NCI-H460 (cell line): Measurements from ENCODE around the gene RBM27. TPM values are rescaled to one million over a fixed set of nuclear protein-coding genes. Genes with fewer than 3 reads are reported as not detected.
A peak's percentile ranks its signal among the peaks of the same experiment; 100 is the strongest.
"Not testable (repeated sequence)": the region's sequence is repeated elsewhere in the genome, so short reads cannot be mapped to it uniquely, and the experiment has no call there.

ENCODE experiments used
- DNase-seq: peaks from one replicate; pipeline ENCODE4 v3.0.0-alpha.2; 2016; ENCODE audit warnings: low read depth; ENCODE audit errors: extremely low read depth
- polyA plus RNA-seq: library from polyadenylated mRNA; depleted of rRNA; stranded (reverse); fragments of >200 nt; gene quantifications from 2 replicates; pipeline ENCODE4 v1.2.3, GENCODE V29; 2014; cell fraction: nucleus; rRNA removed
- total RNA-seq: library from RNA; depleted of rRNA; stranded (reverse); fragments of >200 nt; shearing (Covaris generic); gene quantifications from 2 replicates; pipeline ENCODE4 v1.2.3, GENCODE V29; 2014; rRNA removed

Gene RBM27, protein sequence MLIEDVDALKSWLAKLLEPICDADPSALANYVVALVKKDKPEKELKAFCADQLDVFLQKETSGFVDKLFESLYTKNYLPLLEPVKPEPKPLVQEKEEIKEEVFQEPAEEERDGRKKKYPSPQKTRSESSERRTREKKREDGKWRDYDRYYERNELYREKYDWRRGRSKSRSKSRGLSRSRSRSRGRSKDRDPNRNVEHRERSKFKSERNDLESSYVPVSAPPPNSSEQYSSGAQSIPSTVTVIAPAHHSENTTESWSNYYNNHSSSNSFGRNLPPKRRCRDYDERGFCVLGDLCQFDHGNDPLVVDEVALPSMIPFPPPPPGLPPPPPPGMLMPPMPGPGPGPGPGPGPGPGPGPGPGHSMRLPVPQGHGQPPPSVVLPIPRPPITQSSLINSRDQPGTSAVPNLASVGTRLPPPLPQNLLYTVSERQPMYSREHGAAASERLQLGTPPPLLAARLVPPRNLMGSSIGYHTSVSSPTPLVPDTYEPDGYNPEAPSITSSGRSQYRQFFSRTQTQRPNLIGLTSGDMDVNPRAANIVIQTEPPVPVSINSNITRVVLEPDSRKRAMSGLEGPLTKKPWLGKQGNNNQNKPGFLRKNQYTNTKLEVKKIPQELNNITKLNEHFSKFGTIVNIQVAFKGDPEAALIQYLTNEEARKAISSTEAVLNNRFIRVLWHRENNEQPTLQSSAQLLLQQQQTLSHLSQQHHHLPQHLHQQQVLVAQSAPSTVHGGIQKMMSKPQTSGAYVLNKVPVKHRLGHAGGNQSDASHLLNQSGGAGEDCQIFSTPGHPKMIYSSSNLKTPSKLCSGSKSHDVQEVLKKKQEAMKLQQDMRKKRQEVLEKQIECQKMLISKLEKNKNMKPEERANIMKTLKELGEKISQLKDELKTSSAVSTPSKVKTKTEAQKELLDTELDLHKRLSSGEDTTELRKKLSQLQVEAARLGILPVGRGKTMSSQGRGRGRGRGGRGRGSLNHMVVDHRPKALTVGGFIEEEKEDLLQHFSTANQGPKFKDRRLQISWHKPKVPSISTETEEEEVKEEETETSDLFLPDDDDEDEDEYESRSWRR
- total RNA-seq, result 30.0 and 35.9 TPM in 2 replicates
- polyA plus RNA-seq, result 8.8 and 9.6 TPM in 2 replicates

- peak; percentile 98 for DNase-seq
Measured at GRCh38 chr5:146203011-146203871, at the start of gene RBM27. RBM27 (plus strand) TSS chr5:146203605; CDS start chr5:146203766, 161 bp downstream.

GRCh38 chr5:146158255-146158654 lies 45.1 kb upstream of the RBM27 start:
- no peak for DNase-seq

DNA sequence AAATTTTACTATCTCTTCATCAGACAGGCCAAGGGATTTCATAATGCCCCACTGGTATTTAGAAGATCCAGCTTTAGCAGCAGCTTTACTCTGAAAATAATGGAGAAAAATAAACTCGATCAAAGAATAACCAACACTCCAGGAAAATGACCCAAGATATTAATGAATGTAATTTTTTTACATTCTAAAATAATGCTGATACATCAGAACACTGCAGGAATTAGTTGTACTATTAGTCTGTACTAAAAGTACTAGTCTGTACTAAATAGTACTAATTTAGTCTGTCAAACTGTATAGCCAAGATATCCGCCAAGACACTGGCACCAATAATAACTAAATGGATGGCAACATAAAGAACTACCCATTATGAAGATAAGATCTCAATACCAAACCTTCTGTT lies 39.0 kb upstream of the RBM27 start:
- DNase-seq, result no peak

GRCh38 chr5:146165460-146165859 lies 37.9 kb upstream of the RBM27 start:
- DNase-seq, result no peak

DNA sequence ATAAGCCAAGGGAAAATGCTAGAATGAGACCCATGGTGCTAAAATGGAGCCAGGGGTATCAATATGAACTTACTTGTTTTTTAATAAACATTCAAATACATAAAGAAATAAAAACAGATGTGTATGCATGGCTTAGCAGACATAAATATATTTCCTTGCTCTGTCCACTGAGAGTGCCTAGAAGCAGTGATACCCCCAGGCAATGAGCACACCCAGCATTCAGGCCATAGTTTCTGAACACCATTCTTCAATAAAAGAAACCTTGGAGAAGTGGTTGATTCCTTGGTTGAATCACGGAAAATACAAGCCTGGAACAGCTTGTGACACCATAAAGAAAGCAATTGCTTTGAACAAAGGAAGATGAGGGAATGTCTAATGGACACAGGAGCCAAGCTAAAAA lies 37.5 kb upstream of the RBM27 start:
- DNase-seq, result no peak

GRCh38 chr5:146169076-146169475 lies 34.3 kb upstream of the RBM27 start:
- DNase-seq, result no peak

DNA sequence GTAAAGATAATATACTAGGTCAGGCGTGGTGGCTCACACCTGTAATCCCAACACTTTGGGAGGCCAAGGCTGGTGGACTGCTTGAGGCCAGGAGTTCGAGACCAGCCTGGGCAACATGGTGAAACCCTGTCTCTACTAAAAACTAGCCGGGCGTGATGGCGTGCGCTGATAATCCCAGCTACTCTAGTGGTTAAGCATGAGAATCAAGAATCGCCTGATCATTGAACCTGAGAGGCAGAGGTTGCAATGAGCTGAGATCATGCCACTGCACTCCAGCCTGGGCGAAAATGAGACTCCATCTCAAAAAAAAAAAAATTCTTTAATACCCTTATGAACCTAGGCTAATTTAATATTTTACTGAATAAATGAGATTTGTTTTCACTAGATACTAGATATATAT lies 30.4 kb upstream of the RBM27 start:
- not testable (repeated sequence) for DNase-seq

DNA sequence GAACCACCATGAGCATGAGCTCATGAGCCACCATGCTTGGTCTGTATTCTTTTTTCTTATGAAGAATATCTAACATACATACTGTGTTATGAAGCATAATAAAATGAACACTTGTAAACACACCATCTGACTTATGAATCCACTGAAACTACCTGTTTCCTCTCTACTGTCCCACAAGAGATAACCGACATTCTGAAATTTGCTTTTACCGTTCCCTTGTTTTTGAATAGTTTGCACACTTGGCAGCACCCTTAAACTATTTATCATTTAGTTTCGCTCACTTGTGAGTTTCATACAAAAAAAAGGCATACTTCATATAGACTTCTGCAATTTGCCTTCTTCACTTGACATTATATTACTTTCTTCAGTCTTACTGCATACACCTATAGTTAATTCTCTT lies 29.8 kb upstream of the RBM27 start:
- DNase-seq, result no peak

DNA sequence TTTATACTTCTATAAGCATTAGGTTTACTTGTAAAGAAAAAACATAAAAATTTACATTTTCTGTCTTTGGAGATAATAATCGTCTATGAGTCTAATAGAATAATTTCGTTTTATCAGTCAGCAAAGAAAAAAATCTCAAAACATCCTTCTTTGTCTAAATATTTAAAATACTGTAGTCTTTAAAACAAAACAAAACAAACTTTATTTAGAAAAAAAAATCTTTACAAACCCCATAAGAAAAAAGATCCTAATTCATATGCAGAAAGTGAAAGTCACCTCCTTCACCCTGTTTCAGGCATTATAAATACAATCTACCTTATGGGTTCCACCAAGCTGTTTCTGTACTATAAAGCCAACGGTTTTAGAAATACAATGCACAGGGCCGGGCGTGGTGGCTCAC lies 26.6 kb upstream of the RBM27 start:
- no peak for DNase-seq

DNA sequence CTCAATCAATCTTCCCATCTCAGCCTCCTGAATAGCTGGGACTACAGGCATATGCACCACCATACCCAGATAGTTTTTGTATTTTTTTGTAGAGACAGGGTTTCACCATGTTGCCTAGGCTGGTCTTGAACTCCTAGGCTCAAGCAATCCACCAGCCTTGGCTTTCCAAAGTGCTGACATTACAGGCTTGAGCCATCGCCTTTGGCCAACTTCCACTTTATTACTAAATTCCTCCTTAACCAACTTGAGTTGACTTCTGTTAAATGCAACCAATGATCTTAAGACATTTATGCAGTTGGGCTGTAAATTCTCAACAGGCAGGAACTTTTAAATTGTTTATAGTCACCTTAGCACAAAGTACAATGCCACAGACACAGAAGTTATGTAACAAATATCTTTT lies 23.7 kb upstream of the RBM27 start:
- DNase-seq, result no peak

DNA sequence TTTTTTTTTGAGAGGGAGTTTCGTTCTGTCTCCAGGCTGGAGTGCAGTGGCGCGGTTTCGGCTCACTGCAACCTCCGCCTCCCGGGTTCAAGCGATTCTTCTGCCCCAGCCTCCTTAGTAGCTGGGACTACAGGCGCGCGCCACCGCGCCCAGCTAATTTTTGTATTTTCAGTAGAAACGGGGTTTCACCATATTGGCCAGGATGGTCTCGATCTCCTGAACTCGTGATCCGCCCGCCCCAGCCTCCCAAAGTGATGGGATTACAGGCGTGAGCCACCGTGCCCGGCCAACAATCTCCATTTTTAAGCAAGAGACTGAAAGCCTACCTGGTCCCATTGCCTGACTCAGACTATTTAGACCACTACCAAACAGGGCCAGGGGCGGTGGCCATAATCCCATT lies 20.0 kb upstream of the RBM27 start:
- DNase-seq, result not testable (repeated sequence)

DNA sequence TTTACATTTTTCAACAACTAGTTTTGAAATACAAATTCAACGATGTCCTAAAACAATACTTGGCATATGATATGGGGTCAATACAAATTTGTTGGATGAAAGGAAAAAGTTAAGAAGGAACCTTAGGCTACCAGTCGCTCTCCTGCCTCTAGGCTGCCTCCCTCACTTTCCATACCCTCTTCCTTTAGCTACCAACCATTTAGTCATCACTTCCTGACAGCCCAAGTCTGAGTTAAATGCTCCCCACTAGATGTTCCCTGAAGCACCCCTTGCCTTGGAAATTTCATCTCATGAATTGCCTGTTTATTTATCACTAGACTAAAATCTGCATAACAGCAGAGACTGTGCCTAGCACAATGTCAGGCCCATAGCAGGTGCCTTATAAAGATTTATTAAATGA lies 18.2 kb upstream of the RBM27 start:
- DNase-seq, result no peak

DNA sequence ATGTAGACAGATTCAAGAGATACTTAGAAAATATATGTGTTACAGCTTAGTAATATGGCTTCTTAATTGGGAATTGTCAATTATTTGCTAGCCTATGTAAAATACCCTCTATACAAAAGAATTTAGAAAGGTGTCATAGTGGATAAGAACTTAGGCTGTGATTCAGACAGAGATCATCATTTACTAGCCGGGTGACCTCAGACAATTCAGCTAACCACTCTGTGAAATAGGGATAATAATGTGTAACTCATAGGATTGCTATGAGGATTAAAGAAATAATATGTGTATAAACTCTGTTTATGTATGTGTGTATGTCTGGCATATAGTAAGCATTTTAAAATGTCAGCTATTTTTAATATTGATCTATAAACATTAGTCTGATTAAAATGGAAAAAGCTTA lies 15.0 kb upstream of the RBM27 start:
- DNase-seq, result no peak

GRCh38 chr5:146192571-146193043 lies 10.8 kb upstream of the RBM27 start:
- no peak for DNase-seq

DNA sequence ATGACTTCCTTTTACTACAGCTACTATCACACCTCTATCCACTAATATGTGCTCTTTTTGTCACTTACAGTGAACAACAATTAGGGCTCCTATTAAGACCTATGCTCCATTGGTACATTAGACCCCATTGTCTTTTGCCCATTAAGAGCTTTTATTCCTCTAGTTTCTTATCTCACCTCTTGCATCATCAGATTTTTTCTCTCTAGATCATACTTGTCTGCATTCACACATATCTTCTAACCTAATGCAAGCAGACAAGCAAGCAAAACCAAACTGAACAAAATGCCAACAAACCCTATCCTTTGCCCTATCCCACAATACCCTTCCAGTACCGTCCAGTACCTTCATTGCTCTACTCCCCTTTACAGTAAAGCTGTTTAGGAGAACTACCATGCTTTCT lies 10.1 kb upstream of the RBM27 start:
- DNase-seq, result no peak

DNA sequence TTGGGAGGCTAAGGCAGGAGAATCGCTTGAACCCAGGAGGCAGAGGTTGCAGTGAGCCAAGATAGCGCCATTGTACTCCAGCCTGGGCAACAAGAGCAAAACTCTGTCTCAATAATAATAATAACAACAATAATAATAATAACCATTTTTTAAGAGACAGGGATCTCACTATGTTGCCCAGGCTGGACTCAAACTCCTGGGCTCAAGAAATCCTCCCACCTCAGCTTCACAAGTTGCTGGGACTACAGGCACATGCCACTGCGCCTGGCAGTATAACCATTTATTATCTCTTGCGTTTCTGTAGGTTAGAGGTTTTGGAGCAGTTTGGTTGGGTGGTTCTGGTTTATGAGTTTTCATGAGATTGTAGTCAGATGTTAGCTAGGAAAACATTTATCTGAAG lies 8.4 kb upstream of the RBM27 start:
- not testable (repeated sequence) for DNase-seq

GRCh38 chr5:146196459-146197048 lies 6.9 kb upstream of the RBM27 start:
- no peak for DNase-seq

DNA sequence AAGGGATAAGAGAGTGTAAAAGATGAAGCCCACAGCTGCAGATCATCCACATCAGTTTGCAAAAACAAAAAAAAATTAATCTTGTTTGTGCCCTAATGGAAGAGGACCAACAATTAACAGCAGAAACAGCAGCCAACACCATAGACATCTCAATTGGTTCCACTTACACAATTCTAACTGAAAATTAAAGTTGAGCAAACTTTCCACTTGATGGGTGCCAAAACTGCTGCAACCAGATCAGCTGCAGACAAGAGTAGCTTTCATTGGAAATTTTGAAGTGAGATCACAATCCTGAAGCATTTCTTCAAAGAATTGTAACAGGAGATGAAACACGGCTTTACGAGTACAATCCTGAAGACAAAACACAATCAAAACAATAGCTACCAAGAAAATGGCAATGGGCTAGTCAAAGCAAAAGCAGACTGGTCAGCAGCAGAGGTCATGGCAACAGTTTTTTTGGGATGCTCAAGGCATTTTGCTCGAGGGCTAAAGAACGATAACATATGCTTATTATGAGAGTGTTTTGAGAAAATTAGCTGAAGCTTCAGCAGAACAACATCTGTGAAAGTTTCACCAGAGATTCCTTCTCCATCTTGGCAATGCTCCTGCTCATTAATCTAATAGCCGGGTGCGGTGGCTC lies 4.1 kb upstream of the RBM27 start:
- no peak for DNase-seq

DNA sequence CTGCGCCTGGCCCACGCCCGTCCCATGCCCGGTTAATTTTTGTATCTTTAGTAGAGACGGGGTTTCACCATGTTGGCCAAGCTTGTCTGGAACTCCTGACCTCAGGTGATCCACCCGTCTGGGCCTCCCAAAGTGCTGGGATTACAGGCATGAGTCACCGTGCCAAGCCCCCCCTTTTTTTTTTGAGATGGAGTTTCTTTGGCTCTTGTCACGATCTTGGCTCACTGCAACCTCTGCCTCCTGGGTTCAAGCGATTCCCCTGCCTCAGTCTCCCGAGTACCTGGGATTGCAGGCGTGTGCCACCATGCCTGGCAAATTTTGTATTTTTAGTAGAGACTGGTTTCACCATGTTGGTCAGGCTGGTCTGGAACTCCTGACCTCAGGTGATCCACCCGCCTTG lies 1.6 kb upstream of the RBM27 start:
- not testable (repeated sequence) for DNase-seq
